ENCODE results near the gene DCTD. TPM values are rescaled to one million over a fixed set of nuclear protein-coding genes. Genes with fewer than 3 reads are reported as not detected.

The DCTD gene
- total and polyA plus RNA-seq, 7 donors: 33.3 to 54.9 (median 38.2) TPM

DNA sequence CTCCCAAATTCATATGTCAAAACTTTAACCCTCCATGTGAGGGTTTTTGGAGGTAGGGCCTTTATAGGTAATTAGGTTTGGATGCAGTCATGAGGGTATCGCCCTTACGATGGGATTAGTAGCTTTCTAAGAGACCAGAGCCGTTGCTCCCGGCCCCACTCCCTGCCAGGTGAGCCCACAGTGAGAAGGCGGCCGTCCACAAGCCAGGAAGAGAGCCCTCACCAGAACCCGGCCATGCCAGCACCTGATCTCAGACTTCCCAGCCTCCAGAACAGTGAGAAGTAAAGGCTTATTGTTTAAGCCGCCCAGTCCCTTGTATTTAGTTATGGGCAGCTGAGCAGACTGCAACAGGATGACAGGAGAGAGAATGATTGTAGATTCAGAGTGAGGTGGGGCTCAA, 40.8 kb downstream of the DCTD start:
- H3K9me3 ChIP-seq: no peaks in the 10 kb centered on the region

DNA sequence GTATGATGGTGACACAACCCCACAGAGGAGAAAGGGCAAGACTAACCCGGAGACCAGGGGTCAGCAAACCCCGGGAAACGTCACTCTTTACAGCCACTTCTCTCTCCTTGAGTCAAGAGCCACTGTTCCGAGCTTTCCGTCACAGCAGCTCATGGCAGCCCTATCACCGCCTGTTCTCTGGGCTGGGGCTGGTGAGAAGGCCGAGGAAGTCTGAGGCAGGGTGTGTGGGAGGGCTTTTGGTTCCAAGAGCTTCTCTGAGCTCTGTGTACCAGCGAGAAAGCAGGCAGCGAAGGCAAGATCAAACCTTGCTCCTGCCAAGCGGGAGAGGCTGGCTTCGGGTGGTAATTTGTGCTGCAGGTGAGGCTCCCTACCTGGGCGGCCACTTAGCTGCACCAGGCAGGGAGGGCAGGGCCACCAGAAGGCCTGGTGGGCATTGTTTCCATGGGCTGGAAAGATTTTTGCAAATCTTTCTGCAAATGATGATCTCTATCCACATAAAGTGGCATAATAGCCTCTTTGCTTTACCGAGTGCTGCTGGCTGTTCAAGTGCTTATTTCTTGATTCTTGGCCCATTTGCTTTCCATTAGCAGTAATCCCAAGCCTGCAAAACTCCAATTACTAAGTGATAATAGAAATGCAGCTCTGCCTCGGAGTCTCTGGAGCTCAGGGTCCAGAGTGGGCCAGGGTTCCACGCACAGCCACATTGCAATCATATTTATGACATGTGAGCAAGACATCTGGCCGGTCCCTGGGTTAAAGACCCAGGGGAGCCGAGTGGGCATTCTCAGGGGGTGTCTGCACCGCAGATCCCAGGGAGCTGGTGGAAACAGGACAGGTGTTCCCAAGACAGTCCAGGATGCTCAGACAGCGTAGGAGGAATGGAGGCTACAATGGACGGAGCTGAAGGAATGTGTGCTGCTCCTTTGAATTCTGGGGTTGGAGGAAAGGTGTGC, 41.5 kb downstream of the DCTD start:
- Histone ChIP-seq H3K36me3 (no peaks in the 10 kb centered on the region), H3K4me1 (peaks cover 0 to 11% (median 10%) of the 10 kb centered on the region in 4 donors), H3K9me3 (no peaks in the 10 kb centered on the region), H3K27ac (no peak overlapping the region), H3K27me3 (no peaks in the 10 kb centered on the region), H3K4me3 (no peak overlapping the region)
- intact Hi-C loops (cut with DNase I): no loop called here
- TF ChIP-seq EP300 (IDR thresholded peaks at IDR 0.05) (no peak), POLR2A (IDR thresholded peaks at IDR 0.05) (no peak), POLR2AphosphoS5 (IDR thresholded peaks at IDR 0.05) (no peak)
- TF ChIP-seq, protein P1, sequence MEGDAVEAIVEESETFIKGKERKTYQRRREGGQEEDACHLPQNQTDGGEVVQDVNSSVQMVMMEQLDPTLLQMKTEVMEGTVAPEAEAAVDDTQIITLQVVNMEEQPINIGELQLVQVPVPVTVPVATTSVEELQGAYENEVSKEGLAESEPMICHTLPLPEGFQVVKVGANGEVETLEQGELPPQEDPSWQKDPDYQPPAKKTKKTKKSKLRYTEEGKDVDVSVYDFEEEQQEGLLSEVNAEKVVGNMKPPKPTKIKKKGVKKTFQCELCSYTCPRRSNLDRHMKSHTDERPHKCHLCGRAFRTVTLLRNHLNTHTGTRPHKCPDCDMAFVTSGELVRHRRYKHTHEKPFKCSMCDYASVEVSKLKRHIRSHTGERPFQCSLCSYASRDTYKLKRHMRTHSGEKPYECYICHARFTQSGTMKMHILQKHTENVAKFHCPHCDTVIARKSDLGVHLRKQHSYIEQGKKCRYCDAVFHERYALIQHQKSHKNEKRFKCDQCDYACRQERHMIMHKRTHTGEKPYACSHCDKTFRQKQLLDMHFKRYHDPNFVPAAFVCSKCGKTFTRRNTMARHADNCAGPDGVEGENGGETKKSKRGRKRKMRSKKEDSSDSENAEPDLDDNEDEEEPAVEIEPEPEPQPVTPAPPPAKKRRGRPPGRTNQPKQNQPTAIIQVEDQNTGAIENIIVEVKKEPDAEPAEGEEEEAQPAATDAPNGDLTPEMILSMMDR (IDR thresholded peaks at IDR 0.05): no peak
- peak; percentile 46 for DNase-seq
- WGBS, 2 donors: 94 to 95% methylated on average over 20 of the region's 20 CpGs

More for the DNA sequence above, 40.8 kb downstream of the DCTD start:
- Histone ChIP-seq H3K27me3 (no peaks in the 10 kb centered on the region), H3K4me1 (peaks cover 0 to 18% (median 17%) of the 10 kb centered on the region in 4 donors), H3K36me3 (no peaks in the 10 kb centered on the region), H3K4me3 (no peak overlapping the region), H3K27ac (no peak overlapping the region)
- intact Hi-C loops (cut with DNase I): no loop called here
- peak; percentile 33 for DNase-seq
- TF ChIP-seq POLR2AphosphoS5 (IDR thresholded peaks at IDR 0.05): no peak
- no peak for TF ChIP-seq POLR2A (IDR thresholded peaks at IDR 0.05)
- 88 to 97% methylated on average over 8 of the region's 8 CpGs for WGBS, 2 donors

DNA sequence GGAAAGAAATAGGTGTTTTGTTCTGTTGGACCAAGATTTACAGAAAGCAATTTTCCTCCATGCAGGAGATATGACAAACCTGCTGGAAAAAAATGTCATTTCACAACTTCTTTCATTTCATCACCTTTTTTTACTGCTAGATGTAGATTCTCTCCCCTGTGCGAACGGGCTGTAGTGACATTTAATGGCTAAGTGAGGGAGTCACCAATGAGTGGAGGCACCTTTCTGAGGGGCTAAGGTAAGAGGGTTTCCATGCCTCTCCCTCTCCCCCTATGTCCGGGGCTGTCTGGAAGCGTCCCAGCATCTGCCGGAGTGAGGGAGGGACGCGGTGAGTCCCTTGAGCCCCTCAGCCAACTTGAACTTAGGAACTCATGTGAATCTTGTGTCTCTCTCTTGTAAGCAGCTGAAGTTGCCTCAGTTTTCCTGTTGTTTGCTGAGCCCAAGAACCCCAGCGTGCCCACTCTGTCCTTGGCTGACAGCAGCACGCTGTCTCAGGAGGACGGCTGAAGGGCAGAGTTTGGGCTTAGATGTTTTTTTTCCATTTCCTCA, 42.3 kb downstream of the DCTD start:
- TF ChIP-seq, protein P1 (IDR thresholded peaks at IDR 0.05): no peak
- no peak for TF ChIP-seq EP300 (IDR thresholded peaks at IDR 0.05)
- no peak for TF ChIP-seq POLR2AphosphoS5 (IDR thresholded peaks at IDR 0.05)
- no peak for TF ChIP-seq POLR2A (IDR thresholded peaks at IDR 0.05)
- Histone ChIP-seq H3K27me3 (no peaks in the 10 kb centered on the region), H3K4me1 (peaks cover 0 to 2% (median 1%) of the 10 kb centered on the region in 4 donors), H3K9me3 (no peaks in the 10 kb centered on the region), H3K36me3 (no peaks in the 10 kb centered on the region), H3K27ac (no peak overlapping the region), H3K4me3 (no peak overlapping the region)
- 85 to 95% methylated on average over 10 of the region's 10 CpGs for WGBS, 2 donors
- intact Hi-C loops (cut with DNase I): no loop called here
- DNase-seq: peak; percentile 5

DNA sequence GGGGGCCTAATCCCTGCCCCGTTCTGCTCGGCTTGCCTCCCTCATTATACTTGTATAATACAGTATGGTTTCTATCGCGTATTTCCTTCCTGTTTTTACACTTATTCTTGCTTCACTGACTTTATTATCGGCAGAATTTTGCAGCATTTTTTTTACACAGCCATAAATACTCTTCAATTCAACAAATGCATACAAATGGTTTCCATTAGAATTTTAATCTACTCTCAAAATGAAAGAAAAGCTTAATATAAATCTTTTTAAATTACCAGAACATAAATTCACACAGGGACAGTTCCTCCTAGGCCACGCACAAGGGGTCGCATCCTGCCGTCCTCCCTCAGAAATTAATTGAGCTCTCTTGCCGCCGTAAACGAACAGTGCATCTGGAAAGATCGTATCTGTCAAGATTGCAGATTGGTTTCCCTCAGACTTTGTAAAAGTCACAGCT, 42.9 kb downstream of the DCTD start:
- H3K36me3 ChIP-seq: no peaks in the 10 kb centered on the region
- H3K4me1 ChIP-seq: no peaks in the 10 kb centered on the region
- H3K4me3 ChIP-seq: no peak overlapping the region
- H3K9me3 ChIP-seq: no peaks in the 10 kb centered on the region
- intact Hi-C loops (cut with DNase I): no loop called here
- TF ChIP-seq, protein P1 (IDR thresholded peaks at IDR 0.05): no peak
- TF ChIP-seq POLR2A (IDR thresholded peaks at IDR 0.05): no peak
- no peak for TF ChIP-seq EP300 (IDR thresholded peaks at IDR 0.05)
- no peak for TF ChIP-seq POLR2AphosphoS5 (IDR thresholded peaks at IDR 0.05)
- H3K27ac ChIP-seq: no peak overlapping the region
- no peaks in the 10 kb centered on the region for H3K27me3 ChIP-seq
- DNase-seq: peak; percentile 1
- 60 to 84% methylated on average over 12 of the region's 12 CpGs for WGBS, 2 donors

DNA sequence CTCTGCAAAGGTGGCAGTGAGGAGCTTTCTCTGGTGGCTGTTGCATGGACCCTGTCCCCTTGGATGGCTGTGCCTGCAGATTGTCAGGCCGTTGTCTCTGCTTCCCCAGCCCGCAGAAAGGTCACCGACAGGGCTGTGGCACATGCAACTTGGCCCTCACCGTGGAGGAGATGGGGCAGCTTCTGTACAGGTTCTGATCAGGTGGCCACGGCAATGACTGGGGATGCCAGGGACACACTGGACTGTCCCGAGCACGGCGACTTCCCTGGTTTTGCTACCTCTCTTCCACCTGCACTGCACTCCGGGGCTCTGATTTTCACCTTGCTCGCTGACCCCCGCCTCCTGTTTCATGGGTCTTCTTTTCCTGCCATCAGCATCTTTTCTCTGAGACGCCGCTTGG, 43.5 kb downstream of the DCTD start:
- H3K27me3 ChIP-seq: no peaks in the 10 kb centered on the region
- TF ChIP-seq EP300 (IDR thresholded peaks at IDR 0.05) (no peak), POLR2A (IDR thresholded peaks at IDR 0.05) (no peak), POLR2AphosphoS5 (IDR thresholded peaks at IDR 0.05) (no peak)
- TF ChIP-seq, protein P1 (IDR thresholded peaks at IDR 0.05): no peak
- H3K36me3 ChIP-seq: no peaks in the 10 kb centered on the region
- DNase-seq: peak; percentile 40
- no peaks in the 10 kb centered on the region for H3K4me1 ChIP-seq
- intact Hi-C loops (cut with DNase I): no loop called here
- H3K4me3 ChIP-seq: no peak overlapping the region
- no peaks in the 10 kb centered on the region for H3K9me3 ChIP-seq
- no peak overlapping the region for H3K27ac ChIP-seq
- WGBS, 2 donors: 97% methylated on average over 13 of the region's 13 CpGs
